ENCODE data around the gene CDK6.
"Not testable (repeated sequence)": the region's sequence is repeated elsewhere in the genome, so short reads cannot be mapped to it uniquely, and the experiment has no call there.

Gene CDK6

DNA sequence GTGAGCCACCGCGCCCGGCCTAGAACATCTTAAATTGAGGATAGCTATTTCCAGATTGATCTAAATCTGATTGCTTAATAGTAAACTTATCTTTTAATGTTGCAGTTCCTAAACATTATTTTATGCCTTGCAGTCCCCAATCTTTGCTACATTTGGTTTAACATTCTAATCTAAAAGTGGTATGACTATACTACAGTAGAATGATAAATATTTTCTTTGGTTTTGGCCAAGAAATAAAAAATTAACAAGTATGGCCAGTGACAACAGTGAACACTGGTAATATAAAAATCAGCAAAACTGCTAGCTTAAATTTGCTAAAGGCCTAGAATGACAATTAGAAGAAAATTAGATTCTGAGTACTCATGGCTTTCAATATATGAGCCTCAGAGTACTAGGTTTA, 73.5 kb downstream of the CDK6 start:
- TF ChIP-seq, protein P1, sequence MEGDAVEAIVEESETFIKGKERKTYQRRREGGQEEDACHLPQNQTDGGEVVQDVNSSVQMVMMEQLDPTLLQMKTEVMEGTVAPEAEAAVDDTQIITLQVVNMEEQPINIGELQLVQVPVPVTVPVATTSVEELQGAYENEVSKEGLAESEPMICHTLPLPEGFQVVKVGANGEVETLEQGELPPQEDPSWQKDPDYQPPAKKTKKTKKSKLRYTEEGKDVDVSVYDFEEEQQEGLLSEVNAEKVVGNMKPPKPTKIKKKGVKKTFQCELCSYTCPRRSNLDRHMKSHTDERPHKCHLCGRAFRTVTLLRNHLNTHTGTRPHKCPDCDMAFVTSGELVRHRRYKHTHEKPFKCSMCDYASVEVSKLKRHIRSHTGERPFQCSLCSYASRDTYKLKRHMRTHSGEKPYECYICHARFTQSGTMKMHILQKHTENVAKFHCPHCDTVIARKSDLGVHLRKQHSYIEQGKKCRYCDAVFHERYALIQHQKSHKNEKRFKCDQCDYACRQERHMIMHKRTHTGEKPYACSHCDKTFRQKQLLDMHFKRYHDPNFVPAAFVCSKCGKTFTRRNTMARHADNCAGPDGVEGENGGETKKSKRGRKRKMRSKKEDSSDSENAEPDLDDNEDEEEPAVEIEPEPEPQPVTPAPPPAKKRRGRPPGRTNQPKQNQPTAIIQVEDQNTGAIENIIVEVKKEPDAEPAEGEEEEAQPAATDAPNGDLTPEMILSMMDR (IDR thresholded peaks at IDR 0.05; ENCODE audit: borderline replicate concordance, insufficient read depth, low read depth, low read length): no peak
- H3K4me3 ChIP-seq (ENCODE audit: low read depth, low read length): no peak overlapping the region

GRCh38 chr7:92761391-92762097, 74.8 kb downstream of the CDK6 start:
- H3K4me3 ChIP-seq (ENCODE audit: low read depth, low read length): no peak overlapping the region
- TF ChIP-seq, protein P1 (IDR thresholded peaks at IDR 0.05; ENCODE audit: borderline replicate concordance, insufficient read depth, low read depth, low read length): no peak

DNA sequence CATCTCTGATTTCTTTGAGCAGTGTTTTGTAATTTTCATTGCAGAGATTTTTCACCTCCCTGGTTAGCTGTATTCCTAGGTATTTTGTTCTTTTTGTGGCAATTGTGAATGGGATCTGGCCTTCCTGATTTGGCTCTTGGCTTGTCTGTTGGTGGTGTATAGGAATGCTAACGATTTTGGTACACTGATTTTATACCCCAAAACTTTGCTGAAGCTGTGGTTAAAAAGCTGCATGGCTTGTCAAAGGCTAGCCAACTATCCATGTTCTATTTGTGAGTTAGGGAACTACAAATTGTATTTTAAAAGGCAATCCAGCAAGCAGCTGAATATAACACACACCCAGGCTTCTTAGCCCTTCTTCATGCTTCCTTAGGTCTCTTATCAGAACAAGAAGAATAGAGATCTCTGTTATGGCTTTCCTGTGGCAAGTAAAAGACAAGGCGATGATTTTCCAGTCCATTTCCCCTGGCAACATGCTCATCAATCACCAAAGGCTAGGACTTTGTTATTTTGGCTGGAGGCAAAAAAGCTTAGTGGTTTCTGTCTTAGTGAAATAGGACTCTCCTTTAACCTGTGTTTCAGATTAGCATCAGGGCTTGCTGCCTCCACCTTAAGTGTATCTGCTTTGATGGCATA, 77.5 kb downstream of the CDK6 start:
- no peak overlapping the region for H3K4me3 ChIP-seq (ENCODE audit: low read depth, low read length)
- TF ChIP-seq, protein P1 (IDR thresholded peaks at IDR 0.05; ENCODE audit: borderline replicate concordance, insufficient read depth, low read depth, low read length): no peak

DNA sequence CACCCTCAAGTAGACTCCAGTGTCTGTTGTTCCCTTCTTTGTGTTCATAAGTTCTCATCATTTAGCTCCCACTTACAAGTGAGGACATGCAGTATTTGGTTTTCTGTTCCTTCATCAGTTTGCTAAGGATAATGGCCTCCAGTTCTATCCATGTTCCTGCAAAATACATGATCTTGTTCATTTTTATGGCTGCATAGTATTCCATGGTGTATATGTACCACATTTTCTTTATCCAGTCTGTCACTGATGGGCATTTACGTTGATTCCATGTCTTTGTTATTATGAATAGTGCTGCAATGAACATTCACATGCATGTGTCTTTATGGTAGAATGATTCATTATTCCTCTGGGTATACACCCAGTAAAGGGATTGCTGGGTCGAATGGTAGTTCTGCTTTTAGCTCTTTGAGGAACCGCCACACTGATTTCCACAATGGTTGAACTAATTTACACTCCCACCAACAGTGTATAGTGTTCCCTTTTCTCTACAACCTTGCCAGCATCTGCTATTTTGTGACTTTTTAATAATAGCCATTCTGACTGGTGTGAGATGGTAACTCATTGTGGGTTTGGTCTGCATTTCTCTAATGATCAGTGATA, 79.0 kb downstream of the CDK6 start:
- H3K4me3 ChIP-seq (ENCODE audit: low read depth, low read length): not testable (repeated sequence)

DNA sequence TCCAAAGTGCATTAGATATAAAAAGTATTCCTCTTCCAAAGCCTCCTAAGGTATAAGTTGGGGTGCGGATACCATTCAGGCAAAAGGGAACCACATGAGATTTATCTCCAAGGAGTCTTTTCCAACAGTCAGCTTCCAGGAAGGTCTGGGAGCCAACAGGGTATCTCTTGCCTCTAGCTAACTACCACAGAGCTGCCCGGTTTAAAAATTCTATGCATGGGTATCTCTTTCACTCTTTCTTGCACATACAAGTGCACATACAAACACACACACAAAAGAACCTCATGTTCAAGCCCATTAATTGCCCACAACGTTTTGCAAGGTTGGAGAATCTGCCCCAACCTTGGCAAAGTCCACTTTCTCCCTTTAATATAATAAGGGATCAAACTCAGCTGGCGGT, 80.7 kb downstream of the CDK6 start:
- TF ChIP-seq, protein P1 (IDR thresholded peaks at IDR 0.05; ENCODE audit: borderline replicate concordance, insufficient read depth, low read depth, low read length): no peak
- no peak overlapping the region for H3K4me3 ChIP-seq (ENCODE audit: low read depth, low read length)

GRCh38 chr7:92754919-92755581, 81.3 kb downstream of the CDK6 start:
- H3K4me3 ChIP-seq (ENCODE audit: low read depth, low read length): no peak overlapping the region
- TF ChIP-seq, protein P1 (IDR thresholded peaks at IDR 0.05; ENCODE audit: borderline replicate concordance, insufficient read depth, low read depth, low read length): no peak

DNA sequence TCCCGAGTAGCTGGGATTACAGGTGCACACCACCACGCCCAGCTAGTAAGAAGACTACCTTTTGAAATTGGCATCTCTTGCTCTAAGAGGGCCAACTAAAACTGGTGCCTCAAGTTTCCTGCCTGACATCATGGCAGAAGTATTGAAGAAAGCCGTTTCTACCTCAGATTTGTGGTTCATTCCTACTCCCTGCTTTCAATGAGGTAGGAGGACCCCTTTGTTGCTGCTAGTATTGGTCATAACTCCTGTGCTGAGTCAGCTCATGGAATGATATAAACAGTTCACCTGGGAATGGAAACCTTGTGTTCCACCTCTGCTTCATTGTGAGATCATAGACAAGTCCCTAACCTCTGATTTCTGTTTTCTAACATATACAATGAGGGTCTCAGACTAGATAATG, 82.8 kb downstream of the CDK6 start:
- TF ChIP-seq, protein P1 (IDR thresholded peaks at IDR 0.05; ENCODE audit: borderline replicate concordance, insufficient read depth, low read depth, low read length): no peak
- H3K4me3 ChIP-seq (ENCODE audit: low read depth, low read length): no peak overlapping the region

All from GM12875 (cell line).